Measurements from ENCODE around the gene TSKU. TPM values are rescaled to one million over a fixed set of nuclear protein-coding genes. Genes with fewer than 3 reads are reported as not detected.
A peak's percentile ranks its signal among the peaks of the same experiment; 100 is the strongest.

The TSKU gene
- total and polyA plus RNA-seq, 9 of the 15 experiments (the other 6 are each of a cell fraction or from before 2014, with no cell fraction given), result 0.60 to 11.9 (median 8.4) TPM

GRCh38 chr11:76822406-76822805 lies 39.2 kb downstream of the TSKU start (continued):
- TF ChIP-seq REST (IDR thresholded peaks at IDR 0.05; ENCODE audit: borderline replicate concordance) (no peak), REST (CRISPR knock-in tag; IDR thresholded peaks at IDR 0.05; ENCODE audit: low read depth) (no peak), SMARCA5 (IDR thresholded peaks at IDR 0.05) (peak; percentile 89), TAF7 (tag; IDR thresholded peaks at IDR 0.05) (no peak), ID3 (CRISPR knock-in tag; IDR thresholded peaks at IDR 0.05) (no peak), ID3 (tag; IDR thresholded peaks at IDR 0.05) (no peak), POU5F1 (IDR thresholded peaks at IDR 0.05; ENCODE audit: borderline replicate concordance, low read depth, low read length, partially characterized antibody) (no peak)

Measured in K562 (cell line).